ENCODE results near the gene TRAPPC6A. TPM values are rescaled to one million over a fixed set of nuclear protein-coding genes. Genes with fewer than 3 reads are reported as not detected.

Gene TRAPPC6A
- total RNA-seq, 2 donors from 2014 or later = 6.6 to 8.3 TPM

GRCh38 chr19:45168767-45169351, 9.2 kb downstream of the TRAPPC6A start:
- H3K9me3 ChIP-seq = no peaks in the 10 kb centered on the region
- H3K27ac ChIP-seq = no peak overlapping the region
- H3K36me3 ChIP-seq = no peaks in the 10 kb centered on the region
- ATAC-seq (ENCODE audit: insufficient number of reproducible peaks, low FRiP score, low read depth) (no peak), DNase-seq (ENCODE audit: low spot score) (no peak)
- no peaks in the 10 kb centered on the region for H3K4me1 ChIP-seq (ENCODE audit: control insufficient read depth in 1 of 2, low read depth in 2 of 2)
- TF ChIP-seq, protein P1, sequence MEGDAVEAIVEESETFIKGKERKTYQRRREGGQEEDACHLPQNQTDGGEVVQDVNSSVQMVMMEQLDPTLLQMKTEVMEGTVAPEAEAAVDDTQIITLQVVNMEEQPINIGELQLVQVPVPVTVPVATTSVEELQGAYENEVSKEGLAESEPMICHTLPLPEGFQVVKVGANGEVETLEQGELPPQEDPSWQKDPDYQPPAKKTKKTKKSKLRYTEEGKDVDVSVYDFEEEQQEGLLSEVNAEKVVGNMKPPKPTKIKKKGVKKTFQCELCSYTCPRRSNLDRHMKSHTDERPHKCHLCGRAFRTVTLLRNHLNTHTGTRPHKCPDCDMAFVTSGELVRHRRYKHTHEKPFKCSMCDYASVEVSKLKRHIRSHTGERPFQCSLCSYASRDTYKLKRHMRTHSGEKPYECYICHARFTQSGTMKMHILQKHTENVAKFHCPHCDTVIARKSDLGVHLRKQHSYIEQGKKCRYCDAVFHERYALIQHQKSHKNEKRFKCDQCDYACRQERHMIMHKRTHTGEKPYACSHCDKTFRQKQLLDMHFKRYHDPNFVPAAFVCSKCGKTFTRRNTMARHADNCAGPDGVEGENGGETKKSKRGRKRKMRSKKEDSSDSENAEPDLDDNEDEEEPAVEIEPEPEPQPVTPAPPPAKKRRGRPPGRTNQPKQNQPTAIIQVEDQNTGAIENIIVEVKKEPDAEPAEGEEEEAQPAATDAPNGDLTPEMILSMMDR (IDR thresholded peaks at IDR 0.05) = no peak
- H3K4me3 ChIP-seq = no peak overlapping the region
- no peaks in the 10 kb centered on the region for H3K27me3 ChIP-seq (replicated peaks; ENCODE audit: insufficient read depth)

- no peak overlapping the region for H3K27ac ChIP-seq
- H3K27me3 ChIP-seq (replicated peaks; ENCODE audit: insufficient read depth) = no peaks in the 10 kb centered on the region
- H3K4me3 ChIP-seq = no peak overlapping the region
- H3K9me3 ChIP-seq = no peaks in the 10 kb centered on the region
- H3K4me1 ChIP-seq (ENCODE audit: control insufficient read depth in 1 of 2, low read depth in 2 of 2) = no peaks in the 10 kb centered on the region
- ATAC-seq (ENCODE audit: insufficient number of reproducible peaks, low FRiP score, low read depth) (no peak), DNase-seq (ENCODE audit: low spot score) (no peak)
- TF ChIP-seq, protein P1 (IDR thresholded peaks at IDR 0.05) = no peak
- H3K36me3 ChIP-seq = no peaks in the 10 kb centered on the region
Observed at GRCh38 chr19:45166723-45167252, 11.2 kb downstream of the TRAPPC6A start.

DNA sequence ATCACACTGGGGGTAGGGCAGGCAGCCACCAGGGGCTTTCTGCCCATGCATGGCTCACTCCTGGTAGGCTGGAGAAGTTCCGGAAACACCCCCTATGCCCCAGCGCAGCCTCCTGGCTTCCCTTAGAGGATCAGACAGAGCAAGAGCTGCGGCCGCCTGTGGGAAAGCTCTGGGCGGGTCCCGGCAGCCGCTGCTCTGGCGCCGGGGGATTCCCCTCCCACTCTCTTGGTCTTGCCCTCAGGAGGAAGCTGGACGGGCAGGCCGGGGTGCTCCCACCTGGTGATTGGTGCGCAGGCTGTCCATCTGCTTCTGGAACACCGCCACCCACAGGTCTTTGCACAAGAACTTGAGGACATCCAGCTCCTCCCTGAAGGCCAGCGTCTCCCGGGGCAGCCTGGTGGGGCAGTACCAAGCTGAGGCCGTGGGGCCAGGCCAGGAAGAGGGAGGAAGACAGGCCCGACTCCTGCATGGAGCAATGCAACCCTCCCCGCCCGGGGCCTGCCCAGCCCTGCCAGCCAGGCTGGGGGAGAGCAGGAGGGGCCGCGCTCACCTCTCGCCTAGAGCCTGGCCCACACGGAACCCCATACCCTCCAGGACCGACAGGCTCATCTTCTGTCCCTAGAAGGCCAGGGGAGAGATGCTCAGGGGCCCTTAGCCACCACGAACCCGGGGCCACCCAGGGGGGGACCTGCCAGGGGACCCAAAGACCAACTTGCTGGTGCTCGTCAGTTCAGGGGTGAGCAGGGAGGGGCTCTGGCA, 13.3 kb downstream of the TRAPPC6A start:
- no peak overlapping the region for H3K4me3 ChIP-seq
- no peaks in the 10 kb centered on the region for H3K36me3 ChIP-seq
- ATAC-seq (ENCODE audit: insufficient number of reproducible peaks, low FRiP score, low read depth) = no peak
- H3K27ac ChIP-seq = no peak overlapping the region
- H3K4me1 ChIP-seq (ENCODE audit: control insufficient read depth in 1 of 2, low read depth in 2 of 2) = no peaks in the 10 kb centered on the region
- no peaks in the 10 kb centered on the region for H3K9me3 ChIP-seq
- TF ChIP-seq, protein P1 (IDR thresholded peaks at IDR 0.05) = no peak
- H3K27me3 ChIP-seq (replicated peaks; ENCODE audit: insufficient read depth) = no peaks in the 10 kb centered on the region
- no peak for DNase-seq (ENCODE audit: low spot score)

DNA sequence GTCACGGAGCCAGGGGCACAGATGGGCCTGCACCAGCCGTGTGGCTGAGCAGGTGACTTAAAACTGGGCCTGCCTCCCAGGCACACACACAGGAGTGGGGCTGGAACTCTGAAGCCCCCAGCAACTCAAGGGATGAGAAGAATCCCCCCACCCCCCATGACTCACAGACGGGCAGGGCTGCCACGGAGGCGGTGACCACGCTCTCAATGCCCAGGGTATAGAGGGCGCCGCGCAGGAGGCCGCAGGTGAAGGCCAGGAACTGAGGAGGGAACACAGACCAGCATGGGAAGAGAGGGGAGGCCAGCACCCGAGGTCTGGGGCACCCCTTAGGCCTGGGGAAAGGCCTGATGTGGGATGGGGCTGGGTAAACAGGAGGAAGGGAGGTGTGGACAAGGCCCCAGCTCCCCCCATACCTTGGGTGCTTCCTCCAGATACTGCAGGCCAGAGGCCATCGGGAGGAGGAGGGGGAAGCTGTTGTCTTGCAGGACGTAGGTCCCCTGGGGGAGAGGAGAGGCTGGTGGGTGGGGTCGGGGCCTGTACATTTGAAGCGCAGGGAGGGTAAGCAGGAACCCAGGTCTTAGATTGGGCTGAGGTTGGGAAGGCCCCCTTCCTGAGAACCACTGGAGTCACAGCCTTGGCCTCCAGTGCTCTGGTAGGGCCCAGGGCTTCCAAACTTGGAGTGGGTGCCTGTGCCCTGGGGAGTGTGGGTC, 14.1 kb downstream of the TRAPPC6A start:
- DNase-seq (ENCODE audit: low spot score) (no peak), ATAC-seq (ENCODE audit: insufficient number of reproducible peaks, low FRiP score, low read depth) (no peak)
- no peak overlapping the region for H3K4me3 ChIP-seq
- H3K36me3 ChIP-seq = no peaks in the 10 kb centered on the region
- H3K27me3 ChIP-seq (replicated peaks; ENCODE audit: insufficient read depth) = no peaks in the 10 kb centered on the region
- H3K4me1 ChIP-seq (ENCODE audit: control insufficient read depth in 1 of 2, low read depth in 2 of 2) = no peaks in the 10 kb centered on the region
- no peak overlapping the region for H3K27ac ChIP-seq
- TF ChIP-seq, protein P1 (IDR thresholded peaks at IDR 0.05) = no peak
- H3K9me3 ChIP-seq = no peaks in the 10 kb centered on the region

DNA sequence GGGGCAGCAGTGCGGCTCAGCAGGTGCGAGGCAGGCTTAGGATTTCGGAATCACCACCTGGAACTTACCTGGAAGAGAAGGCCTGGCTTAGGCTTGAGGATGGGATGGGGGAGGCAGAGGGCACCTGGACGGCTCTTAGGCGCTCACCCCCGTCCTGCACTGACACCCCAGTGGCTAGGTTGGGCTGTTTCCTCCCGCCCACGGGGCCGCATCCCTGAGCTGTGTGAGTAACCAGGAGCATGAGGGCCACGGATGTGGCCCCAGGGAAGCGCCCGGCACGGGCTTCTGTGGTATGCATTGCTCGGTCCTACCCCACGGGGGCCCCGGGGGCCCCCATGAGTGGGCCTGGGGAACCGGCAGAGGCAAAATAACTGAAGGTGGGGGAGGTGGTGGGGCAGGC, 14.9 kb downstream of the TRAPPC6A start:
- no peaks in the 10 kb centered on the region for H3K4me1 ChIP-seq (ENCODE audit: control insufficient read depth in 1 of 2, low read depth in 2 of 2)
- H3K9me3 ChIP-seq = no peaks in the 10 kb centered on the region
- TF ChIP-seq, protein P1 (IDR thresholded peaks at IDR 0.05) = no peak
- H3K27ac ChIP-seq = no peak overlapping the region
- no peak for ATAC-seq (ENCODE audit: insufficient number of reproducible peaks, low FRiP score, low read depth)
- H3K36me3 ChIP-seq = no peaks in the 10 kb centered on the region
- DNase-seq (ENCODE audit: low spot score) = no peak
- no peaks in the 10 kb centered on the region for H3K27me3 ChIP-seq (replicated peaks; ENCODE audit: insufficient read depth)
- no peak overlapping the region for H3K4me3 ChIP-seq

Data from thoracic aorta (tissue), 2 donors.